NOMO-1 treated with DMSO at 0.1 percent for 48 hours (cell line): ENCODE data around the gene ZMYND19.
"Not testable (repeated sequence)": the region's sequence is repeated elsewhere in the genome, so short reads cannot be mapped to it uniquely, and the experiment has no call there.

ENCODE experiments used
- DNase-seq: peaks from one replicate; lab custom pipeline; 2025; ENCODE audit not compliant: unreplicated experiment; lab: John Stamatoyannopoulos, UW

The ZMYND19 gene

GRCh38 chr9:137590469-137591383 is at the start of gene ZMYND19:
ZMYND19 (minus strand) TSS chr9:137590512; CDS start chr9:137590263, 249 bp downstream.
- DNase-seq = peak; percentile 89

GRCh38 chr9:137639303-137640051 is 49.2 kb upstream of the ZMYND19 start:
- peak; percentile 32 for DNase-seq

DNA sequence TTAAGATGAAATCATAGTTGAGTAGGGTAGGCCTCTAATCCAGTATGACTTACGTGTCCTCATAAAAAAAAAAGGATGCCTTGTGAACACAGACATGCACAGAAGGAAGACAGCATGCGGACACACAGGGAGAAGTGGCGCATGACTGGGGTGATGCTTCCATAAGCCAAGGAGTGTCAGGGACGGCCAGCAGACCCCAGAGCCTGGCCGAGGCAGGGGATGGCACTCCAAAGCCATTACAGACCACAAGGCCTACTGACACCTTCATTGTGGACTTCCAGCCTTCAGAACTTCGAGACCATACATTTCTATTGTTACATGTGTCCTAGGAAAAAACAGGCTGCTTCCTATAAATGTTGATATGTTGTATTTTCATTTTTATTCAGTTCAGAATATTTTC is 48.4 kb upstream of the ZMYND19 start:
- DNase-seq = no peak

DNA sequence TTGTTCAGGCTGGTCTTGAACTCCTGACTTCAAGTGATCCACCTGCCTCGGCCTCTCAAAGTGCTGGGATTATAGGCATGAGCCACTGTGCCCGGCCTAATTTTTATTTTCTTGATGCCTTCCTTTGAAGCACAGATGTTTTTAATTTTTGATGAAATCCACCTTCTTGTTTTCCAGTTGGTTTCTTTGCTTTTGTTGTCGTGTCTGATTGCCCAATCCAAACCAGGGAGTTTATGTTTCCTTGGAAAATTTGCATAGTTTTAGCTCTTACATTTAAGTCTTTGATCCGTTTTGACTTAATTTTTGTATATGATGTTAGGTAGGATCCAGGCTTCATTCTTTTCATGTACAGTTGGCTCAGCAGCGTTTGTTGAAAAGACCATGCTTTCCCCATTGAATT is 43.7 kb upstream of the ZMYND19 start:
- DNase-seq = no peak

DNA sequence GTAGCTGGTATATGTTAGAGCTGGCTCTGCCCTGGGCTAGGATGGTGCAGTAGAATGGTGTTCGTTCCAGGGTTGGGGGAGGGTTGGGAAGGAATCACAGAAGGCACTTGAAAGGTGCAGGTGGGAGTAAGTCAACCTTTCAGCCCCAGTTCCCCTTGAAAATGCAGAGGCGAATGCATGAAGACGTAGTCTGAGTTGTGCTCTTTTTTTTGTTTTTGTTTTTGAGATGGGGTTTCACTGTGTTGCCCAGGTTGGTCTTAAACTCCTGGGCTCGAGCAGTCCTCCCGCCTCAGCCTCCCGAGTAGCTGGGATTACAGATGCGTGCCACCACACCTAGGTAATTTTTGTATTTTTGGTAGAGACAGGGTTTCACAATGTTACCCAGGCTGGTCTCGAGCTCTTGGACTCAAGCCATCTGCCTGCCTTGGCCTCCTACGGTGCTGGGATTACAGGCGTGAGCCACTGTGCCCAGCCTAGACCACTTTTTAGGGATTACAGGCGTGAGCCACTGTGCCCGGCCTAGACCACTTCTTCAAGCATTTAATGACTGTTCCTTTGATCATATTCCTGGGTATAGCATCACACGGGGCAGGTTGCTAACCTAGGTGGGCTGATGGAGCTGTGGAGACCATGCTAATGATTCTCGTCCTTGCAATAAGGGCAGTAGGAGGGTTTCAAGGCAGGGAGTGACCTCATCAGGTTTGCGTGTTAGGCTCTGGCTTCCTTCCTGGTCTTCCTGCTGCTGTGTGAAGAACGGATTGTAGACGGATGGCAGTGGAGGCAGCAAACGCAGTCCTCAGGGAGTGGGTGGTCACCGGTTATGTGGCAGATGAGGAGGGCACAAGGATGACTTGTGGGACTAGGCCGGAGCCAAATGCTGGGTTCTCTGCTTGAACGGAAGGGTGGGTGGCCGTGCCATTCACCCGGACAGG is 42.2 kb upstream of the ZMYND19 start:
- DNase-seq = no peak

GRCh38 chr9:137631345-137632229 is 41.3 kb upstream of the ZMYND19 start:
- peak; percentile 15 for DNase-seq

- DNase-seq = no peak
Measured at GRCh38 chr9:137630679-137631078, 40.4 kb upstream of the ZMYND19 start.

- DNase-seq = no peak
Measured at GRCh38 chr9:137630126-137630525, 39.8 kb upstream of the ZMYND19 start.

DNA sequence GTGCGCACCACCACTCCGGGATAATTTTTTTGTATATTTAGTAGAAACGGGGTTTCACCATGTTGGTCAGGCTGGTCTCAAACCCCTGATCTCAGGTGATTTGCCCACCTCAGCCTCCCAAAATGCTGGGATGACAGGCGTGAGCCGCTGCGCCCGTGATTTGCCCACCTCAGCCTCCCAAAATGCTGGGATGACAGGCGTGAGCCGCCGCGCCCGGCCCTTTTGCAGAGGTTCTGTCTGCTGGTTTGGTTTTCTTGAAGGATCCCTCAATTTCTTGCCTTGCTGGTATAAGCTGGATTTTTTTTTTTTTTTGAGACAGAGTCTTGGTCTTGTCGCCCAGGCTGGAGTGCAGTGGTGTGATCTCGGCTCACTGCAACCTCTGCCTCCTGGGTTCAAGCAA is 37.1 kb upstream of the ZMYND19 start:
- not testable (repeated sequence) for DNase-seq

GRCh38 chr9:137626464-137626863 is 36.2 kb upstream of the ZMYND19 start:
- peak; percentile 44 for DNase-seq

DNA sequence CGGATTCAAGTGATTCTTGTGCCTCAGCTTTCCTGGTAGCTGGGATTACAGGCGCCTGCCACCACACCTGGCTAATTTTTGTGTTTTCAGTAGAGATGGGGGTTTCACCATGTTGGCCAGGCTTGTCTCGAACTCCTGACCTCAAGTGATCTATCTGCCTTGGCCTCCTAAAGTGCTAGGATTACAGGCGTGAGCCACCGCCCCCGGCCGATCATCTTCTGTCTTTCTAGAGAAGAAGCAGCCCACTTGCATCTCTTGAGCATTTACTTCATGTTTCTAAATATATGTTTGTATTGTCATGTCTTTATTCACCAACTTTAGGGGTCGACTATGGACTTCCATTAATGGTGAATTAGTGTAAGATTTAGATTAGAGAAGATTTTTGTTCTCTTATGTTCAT is 31.9 kb upstream of the ZMYND19 start:
- not testable (repeated sequence) for DNase-seq

GRCh38 chr9:137621131-137621757 is 30.9 kb upstream of the ZMYND19 start:
- peak; percentile 19 for DNase-seq

GRCh38 chr9:137620581-137620980 is 30.3 kb upstream of the ZMYND19 start:
- no peak for DNase-seq

- no peak for DNase-seq
Measured at GRCh38 chr9:137620048-137620405, 29.7 kb upstream of the ZMYND19 start.

GRCh38 chr9:137619240-137620047 is 29.1 kb upstream of the ZMYND19 start:
- peak; percentile 49 for DNase-seq

- DNase-seq = peak; percentile 89
Measured at GRCh38 chr9:137618105-137619067, 28.1 kb upstream of the ZMYND19 start, which contains the start of gene EHMT1. EHMT1 (plus strand) TSS chr9:137619005; CDS start chr9:137619029, 24 bp downstream.

DNA sequence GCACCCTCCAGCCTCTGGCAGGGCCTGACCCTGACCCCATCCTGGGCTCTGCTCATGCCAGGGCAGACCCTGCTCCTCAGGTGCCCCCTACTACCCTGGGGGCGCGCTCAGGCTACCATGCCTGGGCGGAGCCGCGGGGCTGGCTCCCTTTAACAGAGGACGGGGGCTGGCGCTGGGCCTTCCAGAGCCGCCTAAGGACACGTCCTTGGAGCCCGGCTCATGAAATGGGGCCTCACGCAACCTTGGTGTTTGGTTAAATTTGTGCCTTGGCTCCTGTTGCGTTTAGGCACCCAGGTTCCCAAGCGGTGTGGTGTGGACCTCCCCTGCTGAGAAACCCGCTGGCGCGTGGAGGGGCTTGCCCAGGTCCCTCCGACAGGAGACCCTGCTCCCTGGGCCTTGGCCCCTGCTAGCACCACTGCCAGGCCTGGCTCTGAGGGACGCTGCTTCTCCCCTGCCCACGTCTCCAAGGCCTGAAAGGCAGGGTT is 25.1 kb upstream of the ZMYND19 start:
- no peak for DNase-seq
